Panc1 (cell line): Measurements from ENCODE around the gene RNF208. TPM values are rescaled to one million over a fixed set of nuclear protein-coding genes. Genes with fewer than 3 reads are reported as not detected.

Source experiments
- ATAC-seq: fragments of 200-7000 bp; cut with Tn5 transposase; 2 replicates; pipeline ENCODE4 v1.9.1; 2020; ENCODE audit warnings: mild to moderate bottlenecking, moderate library complexity
- BruUV-seq: library from RNA; stranded (reverse); fragments of 400-500 nt; replicated peaks from 2 replicates; lab custom pipeline; 2021; lab: Mats Ljungman, UMichigan
- CTCF ChIA-PET: fragments of 300-600 bp; sonication (Branson Sonifier 250); formaldehyde crosslinking; loops from one replicate; lab custom pipeline; 2022; ENCODE audit warnings: antibody characterized with exemption; lab: Charles Lee
- POLR2A ChIA-PET: fragments of 300-600 bp; sonication (Branson Sonifier 250); formaldehyde crosslinking; loops from one replicate; lab custom pipeline; 2022; ENCODE audit warnings: antibody characterized with exemption; lab: Charles Lee
- DNase-seq: peaks from one replicate; pipeline ENCODE4 v3.0.0-alpha.2; 2010; ENCODE audit warnings: low read depth, low spot score
- H3K27ac ChIP-seq: 2 replicates; pipeline ENCODE4 v1.5.1; 2011; ENCODE audit warnings: mild to moderate bottlenecking, low read length, inconsistent platforms
- H3K27me3 ChIP-seq: fragments of 200-500 bp; sonication (Bioruptor generic); 2 replicates; pipeline ENCODE4 v1.6.0; 2014; ENCODE audit warnings: low read length, inconsistent platforms; ENCODE audit not compliant: control insufficient read depth, insufficient read depth
- H3K36me3 ChIP-seq: fragments of 200-500 bp; sonication (Bioruptor generic); 2 replicates; pipeline ENCODE4 v1.5.1; 2014; ENCODE audit warnings: inconsistent platforms, mild to moderate bottlenecking, low read length, moderate library complexity; ENCODE audit not compliant: control insufficient read depth, insufficient read depth
- H3K4me1 ChIP-seq: 2 replicates; pipeline ENCODE4 v1.5.1; 2011; ENCODE audit warnings: inconsistent platforms, mild to moderate bottlenecking, low read length, moderate library complexity; ENCODE audit not compliant: control insufficient read depth, insufficient read depth
- H3K4me3 ChIP-seq, 2 experiments: 2 replicates each; pipeline ENCODE4 v1.5.1; 2011 to 2012; ENCODE audit warnings: low read depth in 2 of 2, low read length in 2 of 2, mild to moderate bottlenecking in 2 of 2, inconsistent platforms in 1 of 2, moderate library complexity in 1 of 2
- H3K9me3 ChIP-seq: fragments of 200-500 bp; sonication (Bioruptor generic); 2 replicates; pipeline ENCODE4 v1.5.1; 2014; ENCODE audit warnings: low read depth, mild to moderate bottlenecking, inconsistent platforms, low read length, moderate library complexity; ENCODE audit not compliant: control insufficient read depth, insufficient read depth
- CTCF ChIP-seq: fragments of 450-650 bp; IDR thresholded peaks from 2 replicates; pipeline ENCODE4 v1.5.1; 2017; ENCODE audit warnings: mild to moderate bottlenecking
- POLR2AphosphoS5 ChIP-seq: IDR thresholded peaks from 2 replicates; pipeline ENCODE4 v1.6.1; 2012; ENCODE audit warnings: mild to moderate bottlenecking, low read depth, low read length, moderate library complexity
- SIN3A ChIP-seq: IDR thresholded peaks from 2 replicates; pipeline ENCODE4 v1.6.1; 2012; ENCODE audit warnings: low read depth, mild to moderate bottlenecking, low read length, moderate library complexity, borderline replicate concordance; ENCODE audit not compliant: insufficient read depth
- TCF7L2 ChIP-seq: IDR thresholded peaks from 2 replicates; pipeline ENCODE4 v1.6.1; 2011; ENCODE audit warnings: mild to moderate bottlenecking, low read depth, low read length, inconsistent platforms
- in situ Hi-C: cut with HindIII; loops from 2 replicates; pipeline ENCODE4 v1.10.0; 2016; ENCODE audit warnings: low sequenced_read_pairs, low pct_unique_long_range_greater_than_20kb
- intact Hi-C: fragments of 100-400 bp; cut with micrococcal nuclease; formaldehyde crosslinking; loops from one replicate; pipeline ENCODE4 v1.10.0; 2022; ENCODE audit not compliant: unreplicated experiment
- total RNA-seq: library from RNA; stranded (reverse); gene quantifications from one replicate; pipeline ENCODE4 v1.2.1, GENCODE V29; 2021; ENCODE audit not compliant: unreplicated experiment
- TF ChIP-seq, protein P1 (sequence below), 2 experiments: IDR thresholded peaks; 2 replicates each; pipeline ENCODE4 v1.6.1; 2011 to 2012; ENCODE audit warnings: low read depth in 2 of 2, control low read depth in 1 of 2, low read length in 1 of 2, mild to moderate bottlenecking in 1 of 2, moderate library complexity in 1 of 2; ENCODE audit not compliant: insufficient read depth in 1 of 2

RNF208 gene
- total RNA-seq, 1 experiment from 2014 or later = 11.5 TPM

GRCh38 chr9:137212520-137212919 lies 9.5 kb downstream of the RNF208 start:
- H3K9me3 ChIP-seq = no peaks in the 10 kb centered on the region
- ATAC-seq = no peak
- no peaks in the 10 kb centered on the region for H3K27me3 ChIP-seq
- no peak overlapping the region for H3K4me3 ChIP-seq
- H3K27ac ChIP-seq = no peak overlapping the region
- H3K36me3 ChIP-seq = no peaks in the 10 kb centered on the region
- peaks cover 8% of the 10 kb centered on the region for H3K4me1 ChIP-seq
- ChIA-PET POLR2A (no interaction called here), CTCF (interaction anchor here (0.5 to 0.6 kb wide), 2 partner anchors 11 to 22 kb away, joined by 3 to 10 read pairs; no protein-coding TSS in a partner anchor)
- intact Hi-C loops = no loop called here
- BruUV-seq = no TSS peak
- DNase-seq = no peak
- no peak for TF ChIP-seq SIN3A
- TF ChIP-seq CTCF = no peak
- TF ChIP-seq, protein P1, sequence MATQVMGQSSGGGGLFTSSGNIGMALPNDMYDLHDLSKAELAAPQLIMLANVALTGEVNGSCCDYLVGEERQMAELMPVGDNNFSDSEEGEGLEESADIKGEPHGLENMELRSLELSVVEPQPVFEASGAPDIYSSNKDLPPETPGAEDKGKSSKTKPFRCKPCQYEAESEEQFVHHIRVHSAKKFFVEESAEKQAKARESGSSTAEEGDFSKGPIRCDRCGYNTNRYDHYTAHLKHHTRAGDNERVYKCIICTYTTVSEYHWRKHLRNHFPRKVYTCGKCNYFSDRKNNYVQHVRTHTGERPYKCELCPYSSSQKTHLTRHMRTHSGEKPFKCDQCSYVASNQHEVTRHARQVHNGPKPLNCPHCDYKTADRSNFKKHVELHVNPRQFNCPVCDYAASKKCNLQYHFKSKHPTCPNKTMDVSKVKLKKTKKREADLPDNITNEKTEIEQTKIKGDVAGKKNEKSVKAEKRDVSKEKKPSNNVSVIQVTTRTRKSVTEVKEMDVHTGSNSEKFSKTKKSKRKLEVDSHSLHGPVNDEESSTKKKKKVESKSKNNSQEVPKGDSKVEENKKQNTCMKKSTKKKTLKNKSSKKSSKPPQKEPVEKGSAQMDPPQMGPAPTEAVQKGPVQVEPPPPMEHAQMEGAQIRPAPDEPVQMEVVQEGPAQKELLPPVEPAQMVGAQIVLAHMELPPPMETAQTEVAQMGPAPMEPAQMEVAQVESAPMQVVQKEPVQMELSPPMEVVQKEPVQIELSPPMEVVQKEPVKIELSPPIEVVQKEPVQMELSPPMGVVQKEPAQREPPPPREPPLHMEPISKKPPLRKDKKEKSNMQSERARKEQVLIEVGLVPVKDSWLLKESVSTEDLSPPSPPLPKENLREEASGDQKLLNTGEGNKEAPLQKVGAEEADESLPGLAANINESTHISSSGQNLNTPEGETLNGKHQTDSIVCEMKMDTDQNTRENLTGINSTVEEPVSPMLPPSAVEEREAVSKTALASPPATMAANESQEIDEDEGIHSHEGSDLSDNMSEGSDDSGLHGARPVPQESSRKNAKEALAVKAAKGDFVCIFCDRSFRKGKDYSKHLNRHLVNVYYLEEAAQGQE (IDR thresholded peaks at IDR 0.05; ENCODE audit: insufficient read depth in 1 of 2, low read depth in 2 of 2, low read length in 1 of 2) = no peak
- no peak for TF ChIP-seq POLR2AphosphoS5
- no peak for TF ChIP-seq TCF7L2
- in situ Hi-C loops = no loop called here

- CTCF ChIA-PET = no interaction called here
- in situ Hi-C loops = no loop called here
Measured at GRCh38 chr9:137211532-137211931, 10.5 kb downstream of the RNF208 start.

More at GRCh38 chr9:137211532-137211931, 10.5 kb downstream of the RNF208 start:
- no peak overlapping the region for H3K4me3 ChIP-seq
- intact Hi-C loops = no loop called here
- no peaks in the 10 kb centered on the region for H3K9me3 ChIP-seq
- ATAC-seq (no peak), DNase-seq (no peak)
- no peaks in the 10 kb centered on the region for H3K36me3 ChIP-seq
- no TSS peak for BruUV-seq
- POLR2A ChIA-PET = no interaction called here
- H3K27ac ChIP-seq = no peak overlapping the region
- TF ChIP-seq, protein P1 (IDR thresholded peaks at IDR 0.05; ENCODE audit: insufficient read depth in 1 of 2, low read depth in 2 of 2, low read length in 1 of 2) = no peak
- no peak for TF ChIP-seq POLR2AphosphoS5
- no peak for TF ChIP-seq TCF7L2
- TF ChIP-seq CTCF = no peak
- TF ChIP-seq SIN3A = no peak
- H3K27me3 ChIP-seq = no peaks in the 10 kb centered on the region
- peaks cover 6% of the 10 kb centered on the region for H3K4me1 ChIP-seq
